Endothelial cell of umbilical vein (primary cell): ENCODE measurements around the gene MON1A.

ENCODE experiments used
- EZH2 ChIP-seq: IDR thresholded peaks from 2 replicates; pipeline ENCODE4 v1.6.1; 2012; ENCODE audit warnings: borderline replicate concordance, low read depth, mild to moderate bottlenecking, moderate library complexity, low read length, inconsistent platforms; ENCODE audit not compliant: severe bottlenecking
- JUN ChIP-seq: IDR thresholded peaks from 2 replicates; pipeline ENCODE4 v1.6.1; 2011; ENCODE audit warnings: borderline replicate concordance, low read depth; ENCODE audit not compliant: insufficient read length, insufficient read depth
- POLR2A ChIP-seq: IDR thresholded peaks from 2 replicates; pipeline ENCODE4 v1.6.1; 2012; ENCODE audit warnings: low read depth, mild to moderate bottlenecking, control low read depth, low read length
- POLR2AphosphoS5 ChIP-seq: IDR thresholded peaks from 2 replicates; pipeline ENCODE4 v1.6.1; 2012; ENCODE audit warnings: low read depth, mild to moderate bottlenecking, control low read depth, low read length, moderate library complexity; ENCODE audit not compliant: insufficient read depth
- TF ChIP-seq, protein P1 (sequence below), 2 donors: IDR thresholded peaks; 1 replicate in 1 of 2; 2 replicates in 1 of 2; pipeline ENCODE4 v1.5.1; 2011; ENCODE audit warnings: low read length in 2 of 2, mild to moderate bottlenecking in 2 of 2, moderate library complexity in 2 of 2, control low read depth in 1 of 2, inconsistent platforms in 1 of 2, low read depth in 1 of 2; ENCODE audit not compliant: insufficient read depth in 1 of 2; ENCODE audit errors: extremely low read depth in 1 of 2
- TF ChIP-seq, protein P2 (sequence below): IDR thresholded peaks from 2 replicates; pipeline ENCODE4 v1.6.1; 2011; ENCODE audit not compliant: insufficient read depth, insufficient read length

DNA sequence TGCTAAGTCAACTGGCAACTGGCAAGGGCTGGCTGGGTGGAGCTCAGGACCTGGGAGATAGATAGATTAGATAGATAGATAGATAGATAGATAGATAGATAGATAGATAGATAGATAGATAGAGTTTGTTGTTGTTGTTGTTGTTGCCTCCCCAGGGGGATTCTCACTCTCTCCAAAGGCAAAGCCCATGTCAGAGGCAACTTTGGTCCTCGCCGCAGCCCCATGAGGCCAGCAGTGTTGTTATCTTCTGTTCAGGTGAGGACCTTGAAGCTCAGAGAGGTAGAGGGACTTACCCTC, 18.5 kb downstream of the MON1A start:
- TF ChIP-seq, protein P1, sequence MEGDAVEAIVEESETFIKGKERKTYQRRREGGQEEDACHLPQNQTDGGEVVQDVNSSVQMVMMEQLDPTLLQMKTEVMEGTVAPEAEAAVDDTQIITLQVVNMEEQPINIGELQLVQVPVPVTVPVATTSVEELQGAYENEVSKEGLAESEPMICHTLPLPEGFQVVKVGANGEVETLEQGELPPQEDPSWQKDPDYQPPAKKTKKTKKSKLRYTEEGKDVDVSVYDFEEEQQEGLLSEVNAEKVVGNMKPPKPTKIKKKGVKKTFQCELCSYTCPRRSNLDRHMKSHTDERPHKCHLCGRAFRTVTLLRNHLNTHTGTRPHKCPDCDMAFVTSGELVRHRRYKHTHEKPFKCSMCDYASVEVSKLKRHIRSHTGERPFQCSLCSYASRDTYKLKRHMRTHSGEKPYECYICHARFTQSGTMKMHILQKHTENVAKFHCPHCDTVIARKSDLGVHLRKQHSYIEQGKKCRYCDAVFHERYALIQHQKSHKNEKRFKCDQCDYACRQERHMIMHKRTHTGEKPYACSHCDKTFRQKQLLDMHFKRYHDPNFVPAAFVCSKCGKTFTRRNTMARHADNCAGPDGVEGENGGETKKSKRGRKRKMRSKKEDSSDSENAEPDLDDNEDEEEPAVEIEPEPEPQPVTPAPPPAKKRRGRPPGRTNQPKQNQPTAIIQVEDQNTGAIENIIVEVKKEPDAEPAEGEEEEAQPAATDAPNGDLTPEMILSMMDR (IDR thresholded peaks at IDR 0.05; ENCODE audit: extremely low read depth in 1 of 2, insufficient read depth in 1 of 2, low read depth in 1 of 2, low read length in 2 of 2), result no peak
- TF ChIP-seq POLR2AphosphoS5, result no peak
- no peak for TF ChIP-seq EZH2
- TF ChIP-seq POLR2A, result no peak
- TF ChIP-seq JUN, result no peak
- TF ChIP-seq, protein P2, sequence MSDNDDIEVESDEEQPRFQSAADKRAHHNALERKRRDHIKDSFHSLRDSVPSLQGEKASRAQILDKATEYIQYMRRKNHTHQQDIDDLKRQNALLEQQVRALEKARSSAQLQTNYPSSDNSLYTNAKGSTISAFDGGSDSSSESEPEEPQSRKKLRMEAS, result no peak
